ENCODE results near the gene ROPN1L. TPM values are rescaled to one million over a fixed set of nuclear protein-coding genes. Genes with fewer than 3 reads are reported as not detected.
"Not testable (repeated sequence)": the region's sequence is repeated elsewhere in the genome, so short reads cannot be mapped to it uniquely, and the experiment has no call there.

Gene ROPN1L
- not detected for polyA plus RNA-seq (ENCODE audit: insufficient read length)

GRCh38 chr5:10441083-10441991 lies at the start of gene ROPN1L:
Gene ROPN1L (plus strand): TSS chr5:10441879. CDS start chr5:10442168, 289 bp downstream.
- DNase-seq (ENCODE audit: low read depth): peak; percentile 61

- DNase-seq (ENCODE audit: low read depth): not testable (repeated sequence)
Observed at GRCh38 chr5:10392567-10393328, 48.9 kb upstream of the ROPN1L start.

- DNase-seq (ENCODE audit: low read depth): no peak
Observed at GRCh38 chr5:10393491-10393890, 48.2 kb upstream of the ROPN1L start.

GRCh38 chr5:10396552-10396951 lies 45.1 kb upstream of the ROPN1L start:
- DNase-seq (ENCODE audit: low read depth): no peak

- no peak for DNase-seq (ENCODE audit: low read depth)
Observed at GRCh38 chr5:10399839-10400238, 41.8 kb upstream of the ROPN1L start.

- no peak for DNase-seq (ENCODE audit: low read depth)
Observed at GRCh38 chr5:10400411-10400810, 41.3 kb upstream of the ROPN1L start.

- DNase-seq (ENCODE audit: low read depth): no peak
Observed at GRCh38 chr5:10400831-10401230, 40.8 kb upstream of the ROPN1L start.

- DNase-seq (ENCODE audit: low read depth): no peak
Observed at GRCh38 chr5:10401498-10401897, 40.2 kb upstream of the ROPN1L start.

- DNase-seq (ENCODE audit: low read depth): no peak
Observed at GRCh38 chr5:10403829-10404228, 37.9 kb upstream of the ROPN1L start.

GRCh38 chr5:10406651-10407050 lies 35.0 kb upstream of the ROPN1L start:
- no peak for DNase-seq (ENCODE audit: low read depth)

GRCh38 chr5:10409504-10409903 lies 32.2 kb upstream of the ROPN1L start:
- DNase-seq (ENCODE audit: low read depth): no peak

- no peak for DNase-seq (ENCODE audit: low read depth)
Observed at GRCh38 chr5:10410662-10411061, 31.0 kb upstream of the ROPN1L start.

GRCh38 chr5:10411336-10411735 lies 30.3 kb upstream of the ROPN1L start:
- DNase-seq (ENCODE audit: low read depth): no peak

- no peak for DNase-seq (ENCODE audit: low read depth)
Observed at GRCh38 chr5:10416868-10417267, 24.8 kb upstream of the ROPN1L start.

- no peak for DNase-seq (ENCODE audit: low read depth)
Observed at GRCh38 chr5:10418654-10419345, 22.9 kb upstream of the ROPN1L start.

GRCh38 chr5:10420468-10420867 lies 21.2 kb upstream of the ROPN1L start:
- DNase-seq (ENCODE audit: low read depth): no peak

GRCh38 chr5:10420932-10421331 lies 20.7 kb upstream of the ROPN1L start:
- no peak for DNase-seq (ENCODE audit: low read depth)

GRCh38 chr5:10421896-10422691 lies 19.6 kb upstream of the ROPN1L start:
- DNase-seq (ENCODE audit: low read depth): no peak

- DNase-seq (ENCODE audit: low read depth): no peak
Observed at GRCh38 chr5:10423022-10423421, 18.7 kb upstream of the ROPN1L start.

GRCh38 chr5:10424124-10424731 lies 17.5 kb upstream of the ROPN1L start:
- DNase-seq (ENCODE audit: low read depth): no peak

GRCh38 chr5:10427201-10427600 lies 14.5 kb upstream of the ROPN1L start:
- DNase-seq (ENCODE audit: low read depth): no peak
